MM.1S (cell line): ENCODE data around the gene CRIP2.

Source experiments
- DNase-seq: peaks from one replicate; pipeline ENCODE4 v3.0.0-alpha.2; 2015
- H2AFZ ChIP-seq: fragments of 300-600 bp; sonication (generic); 2 replicates; pipeline ENCODE4 v1.6.0; 2016; ENCODE audit warnings: antibody characterized with exemption, low read length
- H3F3A ChIP-seq: fragments of 300-600 bp; sonication (generic); 2 replicates; pipeline ENCODE4 v1.6.1; 2016; ENCODE audit warnings: mild to moderate bottlenecking, antibody characterized with exemption, low read length, moderate library complexity, mixed read lengths; ENCODE audit not compliant: insufficient read depth
- H3K27ac ChIP-seq: fragments of 300-600 bp; sonication (generic); 2 replicates; pipeline ENCODE4 v1.5.1; 2016; ENCODE audit warnings: mild to moderate bottlenecking, low read length
- H3K27me3 ChIP-seq: fragments of 300-600 bp; sonication (generic); replicated peaks from 2 replicates; pipeline ENCODE4 v1.6.0; 2016; ENCODE audit warnings: low read length; ENCODE audit not compliant: insufficient read depth
- H3K36me3 ChIP-seq: fragments of 300-600 bp; sonication (generic); replicated peaks from 2 replicates; pipeline ENCODE4 v1.6.1; 2016; ENCODE audit warnings: mild to moderate bottlenecking, low read length, mixed read lengths; ENCODE audit not compliant: insufficient read depth
- H3K4me1 ChIP-seq: fragments of 300-600 bp; sonication (generic); 2 replicates; pipeline ENCODE4 v1.6.1; 2016; ENCODE audit warnings: low read length, mixed read lengths
- H3K4me2 ChIP-seq: fragments of 300-600 bp; sonication (generic); 2 replicates; pipeline ENCODE4 v1.6.0; 2016; ENCODE audit warnings: low read depth, low read length
- H3K4me3 ChIP-seq: fragments of 300-600 bp; sonication (generic); 2 replicates; pipeline ENCODE4 v1.5.1; 2016; ENCODE audit warnings: low read length, mixed read lengths
- H3K79me2 ChIP-seq: fragments of 300-600 bp; sonication (generic); 2 replicates; pipeline ENCODE4 v1.6.1; 2016; ENCODE audit warnings: mixed run types, low read length, mixed read lengths
- H3K9ac ChIP-seq: fragments of 300-600 bp; sonication (generic); 2 replicates; pipeline ENCODE4 v1.6.1; 2016; ENCODE audit warnings: low read length, mixed read lengths
- H3K9me2 ChIP-seq: fragments of 300-600 bp; sonication (generic); replicated peaks from 2 replicates; pipeline ENCODE4 v1.6.1; 2016; ENCODE audit warnings: mild to moderate bottlenecking, low read length, mixed read lengths; ENCODE audit not compliant: insufficient read depth
- H3K9me3 ChIP-seq: fragments of 300-600 bp; sonication (generic); replicated peaks from 2 replicates; pipeline ENCODE4 v1.6.1; 2016; ENCODE audit warnings: mild to moderate bottlenecking, low read length, mixed read lengths; ENCODE audit not compliant: insufficient read depth
- H4K20me1 ChIP-seq: fragments of 300-600 bp; sonication (generic); 2 replicates; pipeline ENCODE4 v1.6.1; 2016; ENCODE audit warnings: mild to moderate bottlenecking, low read length, moderate library complexity, mixed read lengths; ENCODE audit not compliant: insufficient read depth
- CTCF ChIP-seq: fragments of 300-600 bp; sonication (generic); IDR thresholded peaks from 2 replicates; pipeline ENCODE4 v1.5.1; 2016; ENCODE audit warnings: antibody characterized with exemption, low read length, mixed read lengths
- EZH2 ChIP-seq: fragments of 300-600 bp; sonication (generic); optimal IDR thresholded peaks from 2 replicates; pipeline ENCODE3; 2017; ENCODE audit warnings: low read depth, mild to moderate bottlenecking, antibody characterized with exemption, low read length, mixed read lengths
- EZH2phosphoT487 ChIP-seq: fragments of 300-600 bp; sonication (generic); IDR thresholded peaks from 2 replicates; pipeline ENCODE4 v1.6.1; 2018; ENCODE audit warnings: antibody characterized with exemption, low read length

Gene CRIP2

GRCh38 chr14:105426416-105427130 is 48.0 kb upstream of the CRIP2 start:
- Histone ChIP-seq H3F3A (no peaks in the 10 kb centered on the region), H3K4me3 (no peak overlapping the region), H3K27ac (no peak overlapping the region), H3K4me1 (no peaks in the 10 kb centered on the region), H3K9me2 (no peaks in the 10 kb centered on the region), H3K9me3 (no peaks in the 10 kb centered on the region), H3K36me3 (no peaks in the 10 kb centered on the region), H4K20me1 (no peaks in the 10 kb centered on the region), H3K9ac (no peak overlapping the region), H3K79me2 (peaks cover 26% of the 10 kb centered on the region), H3K4me2 (no peak overlapping the region), H2AFZ (no peak overlapping the region), H3K27me3 (no peaks in the 10 kb centered on the region)
- DNase-seq, result no peak
- TF ChIP-seq EZH2phosphoT487 (no peak), EZH2 (no peak), CTCF (no peak)

- Histone ChIP-seq H2AFZ (no peak overlapping the region), H3K27me3 (no peaks in the 10 kb centered on the region), H3K9me3 (no peaks in the 10 kb centered on the region), H3K36me3 (no peaks in the 10 kb centered on the region), H4K20me1 (no peaks in the 10 kb centered on the region), H3K4me2 (no peak overlapping the region), H3K4me3 (no peak overlapping the region), H3K4me1 (no peaks in the 10 kb centered on the region), H3K27ac (no peak overlapping the region), H3F3A (no peaks in the 10 kb centered on the region), H3K9me2 (no peaks in the 10 kb centered on the region), H3K79me2 (peaks cover 18% of the 10 kb centered on the region), H3K9ac (no peak overlapping the region)
- no peak for DNase-seq
- no peak for TF ChIP-seq EZH2
- no peak for TF ChIP-seq CTCF
- TF ChIP-seq EZH2phosphoT487, result no peak
Observed at GRCh38 chr14:105427412-105427811, 47.2 kb upstream of the CRIP2 start.

- Histone ChIP-seq H3F3A (no peaks in the 10 kb centered on the region), H3K9ac (no peak overlapping the region), H3K36me3 (no peaks in the 10 kb centered on the region), H3K79me2 (peaks cover 12% of the 10 kb centered on the region), H3K27me3 (no peaks in the 10 kb centered on the region), H3K4me2 (no peak overlapping the region), H3K4me3 (no peak overlapping the region), H4K20me1 (no peaks in the 10 kb centered on the region), H3K9me3 (no peaks in the 10 kb centered on the region), H3K4me1 (no peaks in the 10 kb centered on the region), H3K9me2 (no peaks in the 10 kb centered on the region), H2AFZ (no peak overlapping the region), H3K27ac (no peak overlapping the region)
- DNase-seq, result no peak
- no peak for TF ChIP-seq CTCF
- TF ChIP-seq EZH2phosphoT487, result no peak
- no peak for TF ChIP-seq EZH2
Observed at GRCh38 chr14:105427936-105428485, 46.6 kb upstream of the CRIP2 start.
